Fibroblast of villous mesenchyme (primary cell): ENCODE data around the gene ZC3H12C. TPM values are rescaled to one million over a fixed set of nuclear protein-coding genes. Genes with fewer than 3 reads are reported as not detected.

Experiments used
- DNase-seq: peaks from one replicate; pipeline ENCODE4 v3.0.0-alpha.2; 2010; ENCODE audit warnings: low read depth
- H3K4me3 ChIP-seq: 2 replicates; pipeline ENCODE4 v1.5.1; 2011; ENCODE audit warnings: low read depth, mild to moderate bottlenecking, low read length
- CTCF ChIP-seq: IDR thresholded peaks from 2 replicates; pipeline ENCODE4 v1.5.1; 2012; ENCODE audit warnings: low read depth, mild to moderate bottlenecking, low read length; ENCODE audit not compliant: insufficient read depth
- total RNA-seq: library from RNA; depleted of rRNA; stranded (reverse); fragments of >200 nt; gene quantifications from 2 replicates; pipeline ENCODE4 v1.2.3, GENCODE V29; 2012

ZC3H12C gene
- total RNA-seq, 1 donor = 15.5 TPM

GRCh38 chr11:110217223-110217877, 124.2 kb downstream of the ZC3H12C start:
- TF ChIP-seq CTCF = no peak
- H3K4me3 ChIP-seq = no peak overlapping the region
- DNase-seq = no peak

DNA sequence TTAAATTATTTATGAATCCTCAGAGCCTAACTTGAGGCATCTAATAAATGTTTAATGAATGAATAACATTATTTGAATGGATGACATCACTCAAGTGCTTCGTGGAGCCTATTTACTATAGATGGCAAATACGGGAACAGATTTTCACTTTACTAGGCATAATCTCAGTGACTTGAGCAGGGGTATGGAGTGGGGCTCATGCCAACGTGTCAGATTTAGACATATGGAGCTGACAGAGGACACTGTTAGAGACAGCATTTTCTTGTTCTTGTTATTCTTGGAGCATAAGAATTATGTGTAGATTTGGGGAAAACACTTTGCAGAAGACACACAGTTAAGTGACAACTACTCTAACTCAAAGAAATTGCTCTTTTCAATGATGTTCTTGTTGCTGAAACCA, 124.7 kb downstream of the ZC3H12C start:
- DNase-seq = no peak
- no peak overlapping the region for H3K4me3 ChIP-seq
- TF ChIP-seq CTCF = no peak

DNA sequence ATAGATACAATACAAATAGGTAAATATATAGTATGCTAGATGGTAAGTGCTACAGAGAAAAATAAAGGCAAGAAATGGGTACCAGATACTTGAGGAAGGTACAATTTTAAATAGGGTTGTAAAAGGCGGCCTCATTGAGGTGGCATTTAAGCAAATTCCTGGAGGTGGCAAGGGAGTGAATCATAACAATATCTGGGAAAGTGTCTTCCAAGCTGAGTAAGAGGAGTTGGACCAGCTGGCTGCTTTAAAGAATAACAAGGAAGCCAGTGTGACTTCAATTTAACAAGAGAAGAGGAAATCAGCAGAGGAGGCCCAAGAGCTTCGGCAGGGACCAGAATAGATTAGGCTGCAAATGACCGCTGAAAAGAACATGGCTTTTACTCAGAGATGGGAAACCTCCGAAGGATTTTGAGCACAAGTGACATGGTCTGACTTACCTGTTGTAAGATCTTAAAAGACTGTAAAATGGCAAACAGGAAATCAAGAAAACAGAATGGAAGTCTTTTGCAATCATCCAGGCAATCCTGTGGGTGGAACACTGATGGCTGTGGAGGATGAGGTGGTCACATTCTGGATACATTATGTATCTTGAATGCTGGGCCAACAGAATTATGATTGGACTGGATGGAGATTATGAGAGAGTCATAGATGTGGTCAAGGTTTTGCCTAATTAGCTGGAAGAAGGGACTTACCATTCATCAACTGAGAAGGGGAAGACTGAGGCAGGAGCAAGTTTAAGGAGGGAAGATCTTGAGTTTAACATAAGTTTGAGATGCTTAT, 126.0 kb downstream of the ZC3H12C start:
- no peak for TF ChIP-seq CTCF
- DNase-seq = no peak
- no peak overlapping the region for H3K4me3 ChIP-seq

Other genes with a start within 250 kb of the ZC3H12C start
- 62.8 and 84.2 TPM in 2 replicates for gene RDX, start 203.2 kb downstream of the ZC3H12C start, total RNA-seq